HG03066 (cell line): ENCODE data around the gene SCAMP1.
"Not testable (repeated sequence)": the region's sequence is repeated elsewhere in the genome, so short reads cannot be mapped to it uniquely, and the experiment has no call there.

Experiments
- ATAC-seq: cut with Tn5 transposase; IDR thresholded peaks from one replicate; pipeline ENCODE4 v1.9.1; 2021; ENCODE audit warnings: low read depth; ENCODE audit not compliant: unreplicated experiment

The SCAMP1 gene

GRCh38 chr5:78419396-78419795, 59.0 kb downstream of the SCAMP1 start:
- no peak for ATAC-seq

GRCh38 chr5:78420548-78420947, 60.1 kb downstream of the SCAMP1 start:
- ATAC-seq = no peak

GRCh38 chr5:78424665-78425064, 64.2 kb downstream of the SCAMP1 start:
- ATAC-seq = no peak

- ATAC-seq = no peak
Measured at GRCh38 chr5:78429332-78429980, 69.0 kb downstream of the SCAMP1 start.

GRCh38 chr5:78430866-78431265, 70.4 kb downstream of the SCAMP1 start:
- ATAC-seq = no peak

GRCh38 chr5:78433972-78434371, 73.6 kb downstream of the SCAMP1 start:
- no peak for ATAC-seq

GRCh38 chr5:78447775-78448424, 87.5 kb downstream of the SCAMP1 start:
- ATAC-seq = no peak

GRCh38 chr5:78449103-78449502, 88.7 kb downstream of the SCAMP1 start:
- no peak for ATAC-seq

GRCh38 chr5:78457507-78457906, 97.1 kb downstream of the SCAMP1 start:
- ATAC-seq = not testable (repeated sequence)

- no peak for ATAC-seq
Measured at GRCh38 chr5:78458843-78459242, 98.4 kb downstream of the SCAMP1 start.

- no peak for ATAC-seq
Measured at GRCh38 chr5:78467140-78467539, 106.7 kb downstream of the SCAMP1 start.

GRCh38 chr5:78467752-78468357, 107.4 kb downstream of the SCAMP1 start:
- no peak for ATAC-seq

GRCh38 chr5:78471896-78472295, 111.5 kb downstream of the SCAMP1 start:
- ATAC-seq = no peak

- ATAC-seq = no peak
Measured at GRCh38 chr5:78472469-78473106, 112.2 kb downstream of the SCAMP1 start.

GRCh38 chr5:78473751-78474150, 113.3 kb downstream of the SCAMP1 start:
- no peak for ATAC-seq

GRCh38 chr5:78475370-78475769, 115.0 kb downstream of the SCAMP1 start:
- no peak for ATAC-seq

- no peak for ATAC-seq
Measured at GRCh38 chr5:78476795-78477194, 116.4 kb downstream of the SCAMP1 start.

- ATAC-seq = no peak
Measured at GRCh38 chr5:78482948-78483347, 122.5 kb downstream of the SCAMP1 start.

- ATAC-seq = peak; percentile 79
Measured at GRCh38 chr5:78483809-78484521, 123.5 kb downstream of the SCAMP1 start.

GRCh38 chr5:78486218-78486617, 125.8 kb downstream of the SCAMP1 start:
- no peak for ATAC-seq

- ATAC-seq = no peak
Measured at GRCh38 chr5:78487846-78488245, 127.4 kb downstream of the SCAMP1 start.
